Inflammatory macrophage treated with lipopolysaccharide for 4 hours (primary cell): ENCODE measurements around the gene TMEM178B.
"Not testable (repeated sequence)": the region's sequence is repeated elsewhere in the genome, so short reads cannot be mapped to it uniquely, and the experiment has no call there.

Experiments used
- DNase-seq: peaks from one replicate; pipeline ENCODE4 v3.0.0-alpha.2; 2020

Gene TMEM178B

DNA sequence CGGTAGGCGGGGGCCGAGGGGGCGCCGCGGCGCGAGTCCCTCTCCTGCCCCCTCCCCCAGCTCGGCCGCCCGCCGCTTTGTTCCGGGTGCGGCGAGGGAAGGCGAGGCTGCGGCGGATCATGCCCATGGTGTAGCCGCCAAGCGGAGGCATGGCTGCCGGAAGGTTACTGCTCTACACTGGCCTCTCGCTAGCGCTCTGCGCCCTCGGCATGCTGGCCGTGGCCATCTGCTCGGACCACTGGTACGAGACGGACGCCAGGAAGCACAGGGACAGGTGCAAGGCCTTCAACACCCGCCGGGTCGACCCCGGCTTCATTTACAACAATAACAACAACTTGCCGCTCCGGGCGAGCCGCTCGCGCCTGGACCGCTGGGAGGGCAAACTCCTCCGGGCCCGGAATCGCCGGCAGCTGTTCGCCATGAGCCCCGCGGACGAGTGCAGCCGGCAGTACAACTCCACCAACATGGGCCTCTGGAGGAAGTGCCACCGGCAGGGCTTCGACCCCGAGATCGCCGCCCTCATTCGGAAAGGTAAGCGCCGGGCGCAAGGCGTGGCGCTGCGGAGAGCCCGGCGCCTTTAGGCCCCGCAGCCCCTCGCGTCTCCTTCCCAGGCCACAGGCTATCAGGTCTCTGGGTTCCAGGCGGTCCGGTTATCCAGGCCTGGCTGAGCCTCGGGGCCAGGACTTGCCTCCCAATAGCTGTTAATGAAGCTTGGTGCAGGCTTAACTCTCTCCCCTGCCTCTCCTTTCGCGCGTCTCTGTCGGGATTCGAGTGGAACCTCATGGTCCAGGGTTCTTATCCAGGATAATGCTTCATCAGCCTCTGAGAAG lies 513 bp downstream of the TMEM178B start:
- DNase-seq, result no peak

- DNase-seq, result no peak
These were observed 1.1 kb downstream of the TMEM178B start for GRCh38 chr7:141074997-141075396.

- no peak for DNase-seq
These were observed 2.5 kb downstream of the TMEM178B start for GRCh38 chr7:141076377-141076776.

DNA sequence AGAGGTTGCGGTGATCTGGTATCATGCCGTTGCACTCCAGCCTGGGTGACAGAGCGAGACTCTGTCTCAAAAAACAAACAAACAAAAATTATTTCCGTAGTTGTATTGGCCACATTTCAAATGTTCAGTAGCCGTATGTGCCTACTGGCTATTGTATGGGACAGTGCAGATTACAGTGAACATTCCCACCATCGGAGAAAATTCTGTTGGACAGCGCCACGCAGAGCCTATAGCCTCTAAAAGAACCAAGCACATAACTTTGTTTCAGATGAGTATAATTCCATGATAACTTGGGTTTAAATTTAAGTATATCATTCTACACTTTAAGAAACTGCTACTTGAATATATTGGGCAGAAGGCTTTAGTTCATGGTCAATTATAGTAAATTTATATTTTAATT lies 5.4 kb downstream of the TMEM178B start:
- DNase-seq, result no peak

- not testable (repeated sequence) for DNase-seq
These were observed 15.6 kb downstream of the TMEM178B start for GRCh38 chr7:141089490-141089889.

DNA sequence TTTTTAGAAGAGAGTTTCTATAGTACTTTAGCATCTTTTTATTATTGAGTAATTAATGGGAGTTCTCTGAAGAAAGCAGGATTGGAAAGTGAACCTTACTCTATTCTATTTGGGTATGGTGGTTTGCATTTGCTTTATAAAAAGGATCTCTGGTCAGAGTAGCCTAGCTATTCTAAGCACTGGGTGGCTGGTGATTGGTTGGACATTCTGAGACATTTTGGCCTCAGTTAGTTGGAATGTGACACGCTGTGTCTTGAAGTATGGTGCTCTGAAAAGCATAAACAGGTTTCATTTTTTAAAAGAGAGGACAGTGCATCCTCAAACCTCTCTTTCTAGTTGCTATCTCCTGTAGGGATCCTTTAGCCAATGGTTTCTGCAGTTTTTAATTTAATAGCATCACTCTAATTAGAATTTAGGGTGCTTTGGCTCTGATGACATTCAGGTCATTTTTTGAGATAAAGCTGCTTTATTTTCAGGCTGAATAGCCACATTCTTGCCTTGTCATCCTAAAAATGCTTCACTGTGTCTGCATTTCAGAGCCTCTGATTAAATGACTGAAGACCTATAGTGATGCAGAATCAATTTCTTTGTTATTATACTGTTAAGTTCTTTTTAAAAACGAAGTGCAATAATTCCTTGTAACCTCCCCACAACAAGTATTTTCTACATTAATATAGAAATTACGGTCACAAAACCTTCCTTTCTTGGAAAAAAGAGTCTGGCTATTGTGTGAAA lies 20.6 kb downstream of the TMEM178B start:
- DNase-seq, result no peak

DNA sequence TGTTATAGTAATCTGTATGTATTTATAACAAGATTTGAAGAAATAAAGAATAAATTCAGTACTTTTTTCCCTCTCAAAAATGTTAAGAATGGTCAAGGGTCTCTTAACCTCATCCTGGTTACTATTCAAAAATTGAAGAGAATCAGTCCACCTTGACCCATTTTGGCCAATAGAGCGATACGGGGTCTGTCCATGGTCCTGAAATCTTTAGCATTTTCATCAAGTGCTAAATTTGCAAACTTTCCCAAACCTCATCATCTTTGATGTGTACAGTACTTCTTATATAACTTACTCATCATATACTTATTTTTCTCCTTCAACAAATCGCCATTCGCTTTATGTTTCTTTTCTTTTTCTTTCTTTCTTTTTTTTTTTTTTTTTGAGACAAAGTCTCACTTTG lies 23.6 kb downstream of the TMEM178B start:
- no peak for DNase-seq

GRCh38 chr7:141102436-141102835 lies 28.6 kb downstream of the TMEM178B start:
- DNase-seq, result no peak

DNA sequence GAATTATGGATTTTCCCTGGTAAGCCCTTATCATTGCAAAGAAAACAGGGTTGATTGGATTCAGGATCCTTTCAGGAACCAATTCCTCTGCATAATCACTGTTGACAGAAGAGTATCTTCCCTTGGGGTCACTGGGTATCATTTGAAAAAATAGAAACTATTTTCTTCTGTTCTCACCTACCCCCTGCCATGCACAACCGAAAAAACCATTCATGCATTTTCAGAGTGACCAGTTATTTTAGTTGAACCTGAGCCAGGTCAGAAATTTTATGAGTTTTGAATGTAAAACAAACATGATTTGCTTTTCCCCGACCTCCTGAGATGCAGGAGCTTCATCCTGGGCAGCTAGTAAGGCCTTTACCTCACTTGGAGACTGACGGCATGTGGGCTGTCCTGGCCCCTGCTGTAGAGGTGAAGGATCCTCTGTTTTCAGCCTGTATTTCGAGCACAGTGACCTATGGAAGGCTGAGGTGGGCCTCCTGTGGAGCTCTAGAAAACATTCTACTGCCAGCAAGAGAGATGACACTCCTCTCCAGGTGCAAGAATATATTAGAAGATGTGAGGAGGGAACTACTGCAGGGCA lies 30.1 kb downstream of the TMEM178B start:
- DNase-seq, result no peak

GRCh38 chr7:141113131-141113530 lies 39.3 kb downstream of the TMEM178B start:
- no peak for DNase-seq

DNA sequence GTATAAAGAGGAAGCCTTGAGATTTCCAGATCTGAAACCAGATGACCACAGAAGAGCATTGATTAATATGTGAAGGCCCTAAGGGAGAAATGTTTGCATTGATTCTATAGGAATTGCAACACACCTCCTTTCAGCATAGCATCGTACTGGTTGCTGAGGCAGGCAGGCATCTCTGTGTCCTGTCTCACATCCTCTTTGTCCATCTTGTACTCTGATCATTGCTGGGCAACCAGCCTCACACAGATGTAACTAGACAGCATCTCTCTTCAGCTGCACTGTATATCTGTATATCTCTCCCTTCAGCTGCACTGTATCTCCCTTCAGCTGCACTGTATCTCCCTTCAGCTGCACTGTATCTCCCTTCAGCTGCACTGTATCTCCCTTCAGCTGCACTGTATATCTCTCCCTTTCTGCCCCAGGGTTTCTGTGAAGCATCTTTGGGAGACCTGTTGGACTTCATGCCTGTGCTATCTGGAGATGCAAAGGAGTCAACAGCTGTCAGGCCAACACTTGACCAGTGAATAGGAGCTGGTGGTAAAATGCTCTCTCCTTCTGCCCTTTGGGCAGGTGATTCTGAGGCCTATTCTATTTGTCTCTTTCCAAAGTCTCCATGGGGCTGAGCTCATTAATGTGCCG lies 40.3 kb downstream of the TMEM178B start:
- no peak for DNase-seq

GRCh38 chr7:141115965-141116364 lies 42.1 kb downstream of the TMEM178B start:
- no peak for DNase-seq

- DNase-seq, result not testable (repeated sequence)
These were observed 42.8 kb downstream of the TMEM178B start for GRCh38 chr7:141116661-141117060.

- no peak for DNase-seq
These were observed 44.9 kb downstream of the TMEM178B start for GRCh38 chr7:141118767-141119166.

- no peak for DNase-seq
These were observed 45.3 kb downstream of the TMEM178B start for GRCh38 chr7:141119187-141119586.

- no peak for DNase-seq
These were observed 48.9 kb downstream of the TMEM178B start for GRCh38 chr7:141122736-141123135.

DNA sequence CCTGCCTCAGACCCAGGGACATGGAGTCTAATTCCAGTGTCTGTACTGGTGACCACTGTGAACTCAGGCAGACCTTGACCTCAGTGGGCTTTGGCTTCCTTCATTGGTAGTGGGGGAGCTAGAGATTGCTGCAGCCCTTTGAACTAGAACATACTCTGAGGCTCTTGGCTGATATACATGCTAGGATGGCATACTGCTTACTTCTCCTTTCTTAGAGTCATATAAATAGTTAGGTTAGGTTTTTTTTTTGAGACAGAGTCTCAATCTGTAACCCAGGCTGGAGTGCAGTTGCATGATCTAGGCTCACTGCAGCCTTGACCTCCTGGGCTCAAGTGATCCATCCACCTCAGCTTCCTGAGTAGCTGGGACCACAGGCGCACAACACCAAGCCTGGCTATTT lies 49.7 kb downstream of the TMEM178B start:
- no peak for DNase-seq

DNA sequence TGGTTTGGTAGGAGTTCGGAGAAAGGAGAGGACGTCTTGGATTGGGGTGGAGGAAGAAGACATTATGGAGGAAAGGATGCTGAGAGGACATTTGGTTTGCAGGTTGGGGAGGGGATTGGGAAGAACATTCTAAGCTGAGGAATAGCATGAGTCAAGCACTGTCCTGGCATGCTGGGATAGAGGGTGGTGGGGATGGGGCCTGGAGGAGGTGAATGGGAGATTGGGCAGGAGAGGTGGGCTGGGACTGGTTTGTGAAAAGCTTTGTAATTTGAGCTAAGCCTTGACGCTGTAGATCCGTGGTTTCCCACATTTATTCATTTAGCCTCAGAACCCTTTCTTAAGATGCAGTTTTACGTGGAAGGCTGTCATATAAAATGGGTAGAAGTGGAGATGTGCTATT lies 52.2 kb downstream of the TMEM178B start:
- no peak for DNase-seq

DNA sequence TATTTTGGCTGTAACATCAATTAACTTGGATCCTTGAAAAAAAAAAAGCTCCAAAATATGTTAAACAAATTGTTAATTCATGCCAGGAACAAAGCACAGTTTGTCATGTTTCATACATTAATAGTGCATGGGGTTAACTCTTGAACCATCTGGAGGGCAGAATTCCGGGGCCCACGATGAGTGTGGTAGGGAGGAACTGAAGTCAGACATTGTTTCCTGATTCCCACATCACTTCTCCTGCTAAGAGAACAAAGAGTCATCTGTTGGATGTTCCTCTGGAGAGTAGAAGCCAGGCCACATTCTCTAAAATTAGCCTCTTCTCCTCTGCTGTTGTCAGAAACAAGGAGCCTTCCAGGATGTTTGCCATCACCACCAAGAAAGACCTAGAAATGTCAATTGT lies 54.6 kb downstream of the TMEM178B start:
- DNase-seq, result no peak

DNA sequence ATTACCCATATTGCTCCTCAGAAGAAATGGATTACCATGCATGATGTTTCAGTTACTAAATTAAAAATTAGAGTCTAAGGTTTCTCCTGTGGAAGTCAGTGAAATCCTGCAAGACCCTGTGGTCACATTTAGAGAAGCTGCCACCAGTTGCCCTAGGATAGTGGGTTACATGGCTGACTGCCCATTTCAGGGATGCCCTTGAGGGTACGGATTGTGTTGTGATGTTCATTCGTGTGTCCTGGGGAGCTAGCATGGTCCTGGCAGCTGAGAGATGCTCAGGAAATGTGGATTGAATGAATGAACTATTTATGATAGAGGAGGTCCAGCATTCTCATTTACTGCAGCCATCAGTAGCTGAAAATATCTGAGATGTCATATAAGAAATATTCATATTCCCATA lies 55.1 kb downstream of the TMEM178B start:
- DNase-seq, result no peak

DNA sequence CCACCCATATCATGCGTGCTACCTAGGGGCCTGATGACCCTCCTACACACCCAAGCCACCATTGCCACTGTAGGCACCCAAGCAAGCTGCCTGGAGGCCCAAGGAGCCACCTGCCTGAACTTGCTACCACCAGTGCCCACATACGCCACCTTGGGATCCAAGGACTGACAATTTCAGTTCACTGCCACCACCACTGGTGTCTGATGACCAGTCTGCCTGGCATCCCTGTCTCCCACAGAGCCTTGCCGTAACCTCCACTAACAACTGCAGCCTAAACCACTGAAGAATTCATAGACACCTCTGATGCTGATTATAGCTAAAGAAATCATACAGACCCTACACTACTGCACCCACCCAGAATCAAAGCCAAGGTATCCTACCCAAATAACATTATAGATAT lies 58.8 kb downstream of the TMEM178B start:
- DNase-seq, result no peak

DNA sequence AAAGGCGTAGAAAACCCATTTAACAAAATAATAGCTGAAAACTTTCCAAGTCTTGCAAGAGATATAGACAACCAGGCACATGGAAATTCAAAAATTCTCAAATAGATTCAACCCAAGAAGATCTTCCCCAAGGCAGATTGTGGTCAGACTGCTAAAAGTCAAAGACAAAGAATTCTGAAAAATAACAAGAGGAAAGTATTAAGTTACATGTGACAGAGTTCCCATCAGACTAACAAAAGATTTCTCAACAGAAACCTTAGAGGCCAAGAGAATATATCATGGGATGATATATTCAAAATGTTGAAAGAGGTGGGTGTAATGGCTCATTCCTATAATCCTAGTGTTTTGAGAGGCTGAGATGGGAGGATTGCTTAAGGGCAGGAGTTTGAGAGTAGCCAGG lies 59.8 kb downstream of the TMEM178B start:
- no peak for DNase-seq

GRCh38 chr7:141142058-141142457 lies 68.2 kb downstream of the TMEM178B start:
- DNase-seq, result no peak
